PC-9 (cell line): ENCODE data around the gene MYO15B. TPM values are rescaled to one million over a fixed set of nuclear protein-coding genes. Genes with fewer than 3 reads are reported as not detected.

ENCODE experiments used
- BruUV-seq: library from RNA; stranded (reverse); fragments of 400-500 nt; replicated peaks from 2 replicates; lab custom pipeline; 2021; lab: Mats Ljungman, UMichigan
- CTCF ChIA-PET: fragments of 300-600 bp; sonication (Branson Sonifier 250); formaldehyde crosslinking; loops from one replicate; lab custom pipeline; 2022; ENCODE audit warnings: antibody characterized with exemption; lab: Charles Lee
- POLR2A ChIA-PET: fragments of 300-600 bp; sonication (Branson Sonifier 250); formaldehyde crosslinking; loops from one replicate; lab custom pipeline; 2022; ENCODE audit warnings: antibody characterized with exemption; ENCODE audit not compliant: unreplicated experiment; lab: Charles Lee
- DNase-seq, 2 experiments: peaks; one replicate each; pipeline versions ENCODE4 v3.0.0 to v3.0.0-alpha.2; 2015 to 2022; ENCODE audit warnings: mixed read lengths in 1 of 2
- H2AFZ ChIP-seq: fragments of 200-600 bp; sonication (generic); 2 replicates; pipeline ENCODE4 v1.8.1; 2017; ENCODE audit warnings: antibody characterized with exemption
- H3F3A ChIP-seq: fragments of 200-600 bp; sonication (generic); 2 replicates; pipeline ENCODE4 v1.8.1; 2017; ENCODE audit warnings: antibody characterized with exemption, mild to moderate bottlenecking, low read depth; ENCODE audit not compliant: insufficient read depth
- H3K27ac ChIP-seq: fragments of 200-600 bp; sonication (generic); 2 replicates; pipeline ENCODE4 v1.6.1; 2016; ENCODE audit warnings: mixed run types
- H3K27me3 ChIP-seq: fragments of 200-600 bp; sonication (generic); 2 replicates; pipeline ENCODE4 v1.6.1; 2016; ENCODE audit warnings: low read depth, mixed run types; ENCODE audit not compliant: insufficient read depth
- H3K36me3 ChIP-seq: fragments of 200-600 bp; sonication (generic); 2 replicates; pipeline ENCODE4 v1.6.1; 2016; ENCODE audit warnings: low read depth, mixed run types
- H3K4me1 ChIP-seq: fragments of 200-600 bp; sonication (generic); replicated peaks from 2 replicates; pipeline ENCODE4 v1.6.1; 2016; ENCODE audit warnings: mixed run types; ENCODE audit not compliant: insufficient read depth
- H3K4me2 ChIP-seq: fragments of 200-600 bp; sonication (generic); 2 replicates; pipeline ENCODE4 v1.6.1; 2017; ENCODE audit warnings: mixed run types
- H3K4me3 ChIP-seq: fragments of 200-600 bp; sonication (generic); 2 replicates; pipeline ENCODE4 v1.6.1; 2016; ENCODE audit warnings: mixed run types
- H3K79me2 ChIP-seq: fragments of 200-600 bp; sonication (generic); 2 replicates; pipeline ENCODE4 v1.6.1; 2017; ENCODE audit warnings: low read depth, mixed run types
- H3K9me2 ChIP-seq: fragments of 200-600 bp; sonication (generic); 2 replicates; pipeline ENCODE4 v1.8.1; 2017; ENCODE audit warnings: mild to moderate bottlenecking; ENCODE audit not compliant: insufficient read depth
- H3K9me3 ChIP-seq: fragments of 200-600 bp; sonication (generic); 2 replicates; pipeline ENCODE4 v1.8.1; 2016; ENCODE audit warnings: low read depth; ENCODE audit not compliant: insufficient read depth
- H4K20me1 ChIP-seq: fragments of 200-600 bp; sonication (generic); 2 replicates; pipeline ENCODE4 v1.8.1; 2017; ENCODE audit not compliant: insufficient read depth
- EZH2 ChIP-seq: fragments of 200-600 bp; sonication (generic); IDR thresholded peaks from 2 replicates; pipeline ENCODE4 v1.8.0; 2017; ENCODE audit warnings: antibody characterized with exemption, low read depth
- intact Hi-C: fragments of 100-400 bp; cut with micrococcal nuclease; formaldehyde crosslinking; loops from one replicate; pipeline ENCODE4 v1.10.0; 2022; ENCODE audit not compliant: unreplicated experiment
- total RNA-seq: library from RNA; stranded (reverse); gene quantifications from 2 replicates; pipeline ENCODE4 v1.2.3, GENCODE V29; 2021
- TF ChIP-seq, protein P1 (sequence below): fragments of 200-600 bp; sonication (generic); conservative IDR thresholded peaks from 2 replicates; pipeline ENCODE4 v1.6.1; 2017; ENCODE audit warnings: mixed run types, antibody characterized with exemption, mild to moderate bottlenecking, moderate library complexity

MYO15B gene
- total RNA-seq, 1 experiment from 2014 or later, result 53.5 TPM

DNA sequence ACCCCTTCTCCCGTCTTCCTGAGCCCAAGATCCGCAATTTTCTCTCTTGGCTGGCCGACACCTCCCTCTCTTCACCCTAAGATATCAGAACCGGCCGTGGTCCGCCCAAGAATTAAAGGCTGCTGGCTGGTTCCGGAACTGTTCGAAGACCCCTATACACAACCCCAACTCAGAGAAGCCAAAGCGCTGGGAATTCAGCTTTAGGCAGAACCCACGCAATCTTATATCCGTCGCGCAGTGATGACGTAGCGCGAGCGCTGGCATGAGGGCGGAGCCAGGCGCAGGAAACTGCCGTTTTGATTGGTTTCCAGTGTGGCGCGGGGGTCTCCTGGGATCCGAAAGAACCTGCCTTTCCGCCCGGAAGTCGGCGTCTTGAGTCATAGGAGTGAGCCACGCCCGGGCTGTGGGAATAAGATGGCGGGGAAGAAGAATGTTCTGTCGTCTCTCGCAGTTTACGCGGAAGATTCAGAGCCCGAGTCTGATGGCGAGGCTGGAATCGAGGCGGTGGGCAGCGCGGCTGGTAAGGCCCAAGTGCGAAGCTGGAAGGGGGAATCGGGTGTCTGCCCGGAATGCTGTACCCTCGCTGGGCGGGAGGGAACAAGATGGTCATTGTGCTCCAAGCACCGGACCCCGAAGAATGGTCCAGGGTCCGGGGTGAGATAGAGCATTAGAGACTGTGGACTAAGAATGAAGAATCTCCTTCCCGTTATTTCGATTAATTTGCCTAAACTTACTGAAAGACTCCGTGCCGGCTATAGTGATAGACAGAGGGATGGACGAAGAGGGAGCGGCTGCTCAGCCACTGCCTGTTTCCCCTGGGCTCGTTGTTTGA lies 79.6 kb downstream of the MYO15B start, which contains the start of the genes RECQL5 and SAP30BP:
Gene RECQL5 (minus strand): TSS at position 196 of the 832 bp plus-strand sequence. CDS start 597 bp downstream, outside the sequence.
Gene SAP30BP (plus strand): TSS at position 380 of the 832 bp plus-strand sequence. CDS start 35 bp downstream, at position 415.
- Histone ChIP-seq H3K27me3 (no peaks in the 10 kb centered on the region), H3K4me1 (peaks cover 21% of the 10 kb centered on the region), H3K36me3 (peaks cover 26% of the 10 kb centered on the region), H3K4me2 (peak within 1 kb of the TSS; percentile 96), H4K20me1 (peaks cover 14% of the 10 kb centered on the region), H3F3A (peaks cover 24% of the 10 kb centered on the region; the same call in 1 of the 2 replicates), H3K27ac (peak within 1 kb of the TSS; percentile 73), H2AFZ (peak within 1 kb of the TSS; percentile 95), H3K9me2 (no peaks in the 10 kb centered on the region), H3K79me2 (peaks cover 71% of the 10 kb centered on the region), H3K9me3 (no peaks in the 10 kb centered on the region), H3K4me3 (peak within 1 kb of the TSS; percentile 100)
- BruUV-seq, result TSS peak; percentile 71
- POLR2A ChIA-PET, result interaction anchor here (0.6 to 0.9 kb wide), 3 partner anchors 14 to 161 kb away, joined by 3 to 9 read pairs (median 4); no protein-coding TSS in a partner anchor
- CTCF ChIA-PET, result interaction anchor here (0.6 to 1.6 kb wide), 3 partner anchors 34 to 66 kb away, joined by 3 to 5 read pairs (median 5); partner anchors contain the start of gene SMIM5
- peak; percentile 91 to 92 for DNase-seq
- no peak for TF ChIP-seq EZH2
- TF ChIP-seq, protein P1, sequence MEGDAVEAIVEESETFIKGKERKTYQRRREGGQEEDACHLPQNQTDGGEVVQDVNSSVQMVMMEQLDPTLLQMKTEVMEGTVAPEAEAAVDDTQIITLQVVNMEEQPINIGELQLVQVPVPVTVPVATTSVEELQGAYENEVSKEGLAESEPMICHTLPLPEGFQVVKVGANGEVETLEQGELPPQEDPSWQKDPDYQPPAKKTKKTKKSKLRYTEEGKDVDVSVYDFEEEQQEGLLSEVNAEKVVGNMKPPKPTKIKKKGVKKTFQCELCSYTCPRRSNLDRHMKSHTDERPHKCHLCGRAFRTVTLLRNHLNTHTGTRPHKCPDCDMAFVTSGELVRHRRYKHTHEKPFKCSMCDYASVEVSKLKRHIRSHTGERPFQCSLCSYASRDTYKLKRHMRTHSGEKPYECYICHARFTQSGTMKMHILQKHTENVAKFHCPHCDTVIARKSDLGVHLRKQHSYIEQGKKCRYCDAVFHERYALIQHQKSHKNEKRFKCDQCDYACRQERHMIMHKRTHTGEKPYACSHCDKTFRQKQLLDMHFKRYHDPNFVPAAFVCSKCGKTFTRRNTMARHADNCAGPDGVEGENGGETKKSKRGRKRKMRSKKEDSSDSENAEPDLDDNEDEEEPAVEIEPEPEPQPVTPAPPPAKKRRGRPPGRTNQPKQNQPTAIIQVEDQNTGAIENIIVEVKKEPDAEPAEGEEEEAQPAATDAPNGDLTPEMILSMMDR, result 0 out of 2 replicates have a peak, but pooled peaks have one; percentile 16
- intact Hi-C loops, result loop anchor here (5.0 kb wide), 1 partner anchor 35 kb away; the partner anchor contains the start of gene SMIM5

DNA sequence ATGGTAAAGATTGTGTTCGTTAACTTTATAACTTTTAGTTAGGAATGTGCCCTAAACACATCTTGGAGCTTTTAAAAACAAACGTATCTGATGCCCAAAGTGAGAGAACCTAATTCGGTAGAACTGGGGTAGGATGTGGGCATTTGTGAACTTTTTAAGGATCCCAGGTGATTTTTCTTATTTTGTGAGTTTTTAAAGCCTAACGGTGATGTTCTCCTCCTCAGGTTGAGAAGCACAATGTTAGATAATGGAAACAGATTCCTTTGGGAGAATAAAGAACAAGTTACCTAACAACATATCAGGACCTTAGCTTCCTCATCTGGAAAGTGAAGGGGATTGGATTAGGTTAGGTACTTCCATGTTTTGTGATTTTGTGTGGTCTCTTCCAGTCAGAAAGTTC lies 80.2 kb downstream of the MYO15B start:
- no peaks in the 10 kb centered on the region for H3K9me2 ChIP-seq
- H3K4me3 ChIP-seq, result peak overlapping the region; percentile 100
- no peak for DNase-seq
- peak overlapping the region; percentile 95 for H3K4me2 ChIP-seq
- POLR2A ChIA-PET, result no interaction called here
- H3F3A ChIP-seq, result peaks cover 26% of the 10 kb centered on the region; the same call in 1 of the 2 replicates
- H4K20me1 ChIP-seq, result peaks cover 14% of the 10 kb centered on the region
- H3K9me3 ChIP-seq, result no peaks in the 10 kb centered on the region
- TF ChIP-seq, protein P1, result no peak
- TF ChIP-seq EZH2, result no peak
- peak overlapping the region; percentile 46 for H3K27ac ChIP-seq
- peaks cover 29% of the 10 kb centered on the region for H3K36me3 ChIP-seq
- no peaks in the 10 kb centered on the region for H3K27me3 ChIP-seq
- peaks cover 71% of the 10 kb centered on the region for H3K79me2 ChIP-seq
- intact Hi-C loops, result loop anchor here (5.0 kb wide), 1 partner anchor 36 kb away; the partner anchor contains the start of gene SMIM5
- CTCF ChIA-PET, result interaction anchor here (1.6 kb wide), 1 partner anchor 34 kb away, joined by 5 read pairs; the partner anchor contains the start of gene SMIM5
- peak overlapping the region; percentile 86 for H2AFZ ChIP-seq
- H3K4me1 ChIP-seq, result peaks cover 21% of the 10 kb centered on the region
- no TSS peak for BruUV-seq

DNA sequence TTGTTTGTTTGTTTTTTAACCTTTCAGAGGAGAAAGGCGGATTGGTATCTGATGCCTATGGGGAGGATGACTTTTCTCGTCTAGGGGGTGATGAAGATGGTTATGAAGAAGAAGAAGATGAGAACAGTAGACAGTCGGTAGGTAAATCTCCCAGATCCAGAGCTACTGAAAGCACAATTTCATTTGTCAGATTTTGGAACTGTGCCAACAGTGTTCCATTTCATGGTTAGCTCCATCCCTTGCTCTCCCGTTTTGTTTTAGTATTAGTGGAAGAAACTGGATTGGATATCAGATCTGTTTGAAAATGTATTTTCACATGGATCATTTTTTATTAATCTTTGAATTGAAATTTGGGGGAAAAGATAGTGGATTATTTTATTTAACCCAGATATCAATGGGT lies 80.9 kb downstream of the MYO15B start:
- H3F3A ChIP-seq, result peaks cover 33% of the 10 kb centered on the region; the same call in 1 of the 2 replicates
- ChIA-PET POLR2A (interaction anchor here (0.7 kb wide), 1 partner anchor 78 kb away, joined by 9 read pairs; no protein-coding TSS in a partner anchor), CTCF (no interaction called here)
- peaks cover 71% of the 10 kb centered on the region for H3K79me2 ChIP-seq
- H4K20me1 ChIP-seq, result peaks cover 14% of the 10 kb centered on the region
- no peak for TF ChIP-seq EZH2
- TF ChIP-seq, protein P1, result no peak
- intact Hi-C loops, result loop anchor here (5.0 kb wide), 1 partner anchor 36 kb away; the partner anchor contains the start of gene SMIM5
- peaks cover 21% of the 10 kb centered on the region for H3K4me1 ChIP-seq
- H3K4me2 ChIP-seq, result peak overlapping the region; percentile 95
- no peak for DNase-seq
- no peaks in the 10 kb centered on the region for H3K27me3 ChIP-seq
- H3K4me3 ChIP-seq, result peak overlapping the region; percentile 100; the same call in 1 of the 2 replicates
- H3K9me2 ChIP-seq, result no peaks in the 10 kb centered on the region
- no peaks in the 10 kb centered on the region for H3K9me3 ChIP-seq
- H2AFZ ChIP-seq, result no peak overlapping the region
- no TSS peak for BruUV-seq
- no peak overlapping the region for H3K27ac ChIP-seq
- peaks cover 29% of the 10 kb centered on the region for H3K36me3 ChIP-seq
